ENCODE measurements around the gene SOST. TPM values are rescaled to one million over a fixed set of nuclear protein-coding genes. Genes with fewer than 3 reads are reported as not detected.

Gene SOST
- total and polyA plus RNA-seq, 8 donors = not detected

GRCh38 chr17:43717913-43718312 is 40.7 kb downstream of the SOST start:
- Histone ChIP-seq H3K27me3 (no peaks in the 10 kb centered on the region), H3K4me3 (no peak overlapping the region), H3K36me3 (no peaks in the 10 kb centered on the region), H3K9me3 (no peaks in the 10 kb centered on the region), H3K4me1 (no peaks in the 10 kb centered on the region), H3K27ac (no peak overlapping the region)
- intact Hi-C loops (cut with DNase I) = no loop called here
- ATAC-seq (no peak), FAIRE-seq (no peak), DNase-seq (no peak)
- no peak for TF ChIP-seq CTCF (IDR thresholded peaks at IDR 0.05)
- WGBS, 2 donors = 49 to 50% methylated on average over 6 of the region's 6 CpGs

- H3K4me1 ChIP-seq = no peaks in the 10 kb centered on the region
- peak in 3 of 4 donors; percentile 9 to 54 (median 51) for ATAC-seq
- 55% methylated on average over 4 of the region's 4 CpGs for WGBS, 2 donors
- H3K27me3 ChIP-seq = peaks cover 0 to 7% (median 0%) of the 10 kb centered on the region in 4 donors
- H3K27ac ChIP-seq = no peak overlapping the region
- no peaks in the 10 kb centered on the region for H3K36me3 ChIP-seq
- no peak for DNase-seq
- no peak overlapping the region for H3K4me3 ChIP-seq
- FAIRE-seq = no peak
- intact Hi-C loops (cut with DNase I) = no loop called here
- no peaks in the 10 kb centered on the region for H3K9me3 ChIP-seq
- TF ChIP-seq CTCF (IDR thresholded peaks at IDR 0.05) = no peak
Observed at GRCh38 chr17:43714465-43715149, 44.0 kb downstream of the SOST start.

- DNase-seq = peak in 4 of 6 donors; percentile 14 to 74 (median 30)
- H3K36me3 ChIP-seq = no peaks in the 10 kb centered on the region
- intact Hi-C loops (cut with DNase I) = no loop called here
Observed at GRCh38 chr17:43713494-43714162, 45.0 kb downstream of the SOST start.

GRCh38 chr17:43712397-43712796 is 46.2 kb downstream of the SOST start:
- intact Hi-C loops (cut with DNase I) = no loop called here
- DNase-seq (no peak), FAIRE-seq (no peak), ATAC-seq (no peak)
- Histone ChIP-seq H3K4me3 (no peak overlapping the region), H3K9me3 (no peaks in the 10 kb centered on the region), H3K27me3 (peaks cover 0 to 7% (median 0%) of the 10 kb centered on the region in 4 donors), H3K27ac (no peak overlapping the region), H3K4me1 (no peaks in the 10 kb centered on the region), H3K36me3 (no peaks in the 10 kb centered on the region)
- no peak for TF ChIP-seq CTCF (IDR thresholded peaks at IDR 0.05)
- WGBS, 2 donors = 50 to 56% methylated on average over 6 of the region's 6 CpGs

More at GRCh38 chr17:43713494-43714162, 45.0 kb downstream of the SOST start:
- ATAC-seq = peak; percentile 70 to 91 (median 84)
- Histone ChIP-seq H3K27me3 (peaks cover 0 to 7% (median 0%) of the 10 kb centered on the region in 4 donors), H3K9me3 (no peaks in the 10 kb centered on the region), H3K4me3 (peak overlapping the region in 3 of 4 donors; percentile 13 to 48 (median 27)), H3K4me1 (no peaks in the 10 kb centered on the region), H3K27ac (peak overlapping the region in 2 of 4 donors; percentile 27 to 39)
- FAIRE-seq = no peak
- TF ChIP-seq CTCF (IDR thresholded peaks at IDR 0.05) = no peak
- WGBS, 2 donors = 1% methylated on average over 42 to 53 of the region's 53 CpGs

- Histone ChIP-seq H3K36me3 (no peaks in the 10 kb centered on the region), H3K9me3 (no peaks in the 10 kb centered on the region), H3K4me3 (no peak overlapping the region), H3K27me3 (peaks cover 0 to 7% (median 0%) of the 10 kb centered on the region in 4 donors), H3K27ac (no peak overlapping the region), H3K4me1 (no peaks in the 10 kb centered on the region)
- ATAC-seq (no peak), DNase-seq (no peak), FAIRE-seq (no peak)
- intact Hi-C loops (cut with DNase I) = no loop called here
- WGBS, 2 donors = 73 to 81% methylated on average over 6 of the region's 6 CpGs
- TF ChIP-seq CTCF (IDR thresholded peaks at IDR 0.05) = no peak
Observed at GRCh38 chr17:43710101-43710500, 48.5 kb downstream of the SOST start.
